Measurements from ENCODE around the gene HMG20B.
"Not testable (repeated sequence)": the region's sequence is repeated elsewhere in the genome, so short reads cannot be mapped to it uniquely, and the experiment has no call there.

Gene HMG20B

GRCh38 chr19:3572855-3573161 lies at the start of gene HMG20B:
TSS of gene HMG20B (plus strand) at chr19:3572944. CDS start at chr19:3573310, 366 bp downstream.
- DNase-seq: no peak

GRCh38 chr19:3523361-3524077 lies 49.2 kb upstream of the HMG20B start:
- no peak for DNase-seq

- no peak for DNase-seq
Observed at GRCh38 chr19:3524078-3524842, 48.5 kb upstream of the HMG20B start.

GRCh38 chr19:3524904-3525451 lies 47.8 kb upstream of the HMG20B start:
- DNase-seq: no peak

- no peak for DNase-seq
Observed at GRCh38 chr19:3526507-3527237, 46.1 kb upstream of the HMG20B start.

GRCh38 chr19:3527238-3527910 lies 45.4 kb upstream of the HMG20B start:
- no peak for DNase-seq

GRCh38 chr19:3528080-3528479 lies 44.7 kb upstream of the HMG20B start:
- DNase-seq: no peak

- no peak for DNase-seq
Observed at GRCh38 chr19:3528539-3529211, 44.1 kb upstream of the HMG20B start.

GRCh38 chr19:3529299-3529698 lies 43.4 kb upstream of the HMG20B start:
- not testable (repeated sequence) for DNase-seq

- no peak for DNase-seq
Observed at GRCh38 chr19:3530389-3530788, 42.4 kb upstream of the HMG20B start.

GRCh38 chr19:3531716-3532115 lies 41.0 kb upstream of the HMG20B start:
- DNase-seq: no peak

- no peak for DNase-seq
Observed at GRCh38 chr19:3532154-3532786, 40.5 kb upstream of the HMG20B start.

- DNase-seq: no peak
Observed at GRCh38 chr19:3533033-3533432, 39.7 kb upstream of the HMG20B start.

GRCh38 chr19:3533563-3534216 lies 39.1 kb upstream of the HMG20B start:
- DNase-seq: no peak

- DNase-seq: no peak
Observed at GRCh38 chr19:3534375-3535234, 38.1 kb upstream of the HMG20B start.

GRCh38 chr19:3535235-3535535 lies 37.6 kb upstream of the HMG20B start:
- DNase-seq: no peak

- no peak for DNase-seq
Observed at GRCh38 chr19:3535563-3535965, 37.2 kb upstream of the HMG20B start.

GRCh38 chr19:3535981-3536380 lies 36.8 kb upstream of the HMG20B start:
- no peak for DNase-seq

- DNase-seq: no peak
Observed at GRCh38 chr19:3536429-3537100, 36.2 kb upstream of the HMG20B start.

- no peak for DNase-seq
Observed at GRCh38 chr19:3537101-3537437, 35.7 kb upstream of the HMG20B start.
